Forelimb muscle (tissue), 1 donor: Measurements from ENCODE around the gene TBRG4. TPM values are rescaled to one million over a fixed set of nuclear protein-coding genes. Genes with fewer than 3 reads are reported as not detected.
"Not testable (repeated sequence)": the region's sequence is repeated elsewhere in the genome, so short reads cannot be mapped to it uniquely, and the experiment has no call there.

ENCODE experiments used
- DNase-seq: peaks from one replicate; pipeline ENCODE4 v3.0.0-alpha.2; 2013; ENCODE audit warnings: low read depth
- polyA plus RNA-seq: library from polyadenylated mRNA; unstranded; fragments of 120-200 nt; gene quantifications from one replicate; pipeline ENCODE4 v1.2.1, GENCODE V29; 2013; ENCODE audit not compliant: insufficient read length

TBRG4 gene
- polyA plus RNA-seq, 1 donor: 41.2 TPM

DNA sequence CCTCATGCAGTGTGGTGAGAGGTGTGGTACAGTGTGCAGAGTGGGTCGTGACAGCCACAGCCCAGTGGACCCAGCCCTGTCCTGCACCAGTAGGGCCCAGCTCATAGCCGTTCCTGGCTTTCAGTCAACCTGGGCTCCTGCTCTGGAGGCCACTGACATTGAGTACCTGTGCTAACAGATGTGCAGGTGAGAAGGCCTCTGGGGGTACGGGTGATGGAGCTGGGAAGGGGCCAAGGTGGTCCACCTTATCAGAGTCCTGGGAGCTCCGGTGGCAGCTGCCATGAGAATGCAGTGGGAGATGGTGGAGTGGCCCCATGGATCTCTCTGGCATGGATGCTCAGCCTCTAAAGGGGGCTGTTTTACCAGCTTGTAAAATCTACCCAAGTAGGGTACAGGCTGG is 6.1 kb upstream of the TBRG4 start:
- DNase-seq: no peak

DNA sequence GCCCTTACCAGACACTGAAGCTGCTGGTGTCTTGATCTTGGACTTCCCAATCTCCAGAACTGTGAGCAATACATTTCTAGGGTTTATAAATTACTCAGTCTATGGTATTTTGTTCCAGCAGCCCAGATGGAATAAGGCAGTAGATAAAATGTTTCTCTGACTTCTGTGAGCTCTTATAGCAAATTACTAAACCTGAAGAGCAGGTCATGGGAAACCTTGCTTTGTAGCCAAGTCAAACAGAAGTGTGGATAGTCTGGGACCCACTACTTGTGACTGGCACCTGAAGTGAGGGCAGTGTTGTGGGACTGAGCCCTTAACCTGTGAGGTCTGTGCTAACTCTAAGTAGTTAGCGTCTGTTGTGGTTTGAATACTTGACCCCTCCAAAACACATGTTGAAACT is 4.6 kb upstream of the TBRG4 start:
- no peak for DNase-seq

DNA sequence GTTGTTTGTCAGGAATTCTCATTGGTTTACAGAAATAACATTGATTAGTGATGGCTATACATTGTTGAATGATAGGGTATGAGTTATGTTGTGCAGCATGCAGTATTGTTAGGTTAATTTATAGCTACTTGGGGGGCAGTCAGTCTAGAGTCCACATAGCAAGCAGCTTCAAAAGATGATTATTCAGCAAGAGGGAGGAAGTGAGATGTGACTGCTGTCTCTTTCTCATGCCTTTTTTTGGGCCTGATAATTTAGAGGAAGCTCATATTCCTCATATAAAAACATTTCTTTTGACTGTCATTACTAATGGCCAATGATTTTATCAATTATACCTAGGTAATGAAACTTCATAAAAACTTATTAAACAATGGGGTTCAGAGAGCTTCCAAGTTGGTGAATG is 3.4 kb upstream of the TBRG4 start:
- no peak for DNase-seq

DNA sequence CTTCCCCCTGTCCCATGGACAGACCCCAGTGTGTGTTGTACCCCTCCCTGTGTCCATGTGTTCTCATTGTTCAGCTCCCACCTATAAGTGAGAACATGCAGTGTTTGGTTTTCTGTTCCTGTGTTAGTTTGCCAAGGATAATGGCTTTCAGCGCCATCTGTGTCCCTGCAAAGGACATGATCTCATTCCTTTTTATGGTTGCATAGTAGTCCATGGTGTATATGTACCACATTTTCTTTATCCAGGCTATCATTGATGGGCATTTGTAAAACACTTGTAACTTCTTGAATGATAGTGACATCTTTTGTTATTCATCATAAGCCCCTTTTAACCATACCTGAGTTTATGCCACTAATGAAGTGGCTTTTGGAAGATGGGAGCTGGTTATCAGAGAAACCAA is 2.8 kb upstream of the TBRG4 start:
- not testable (repeated sequence) for DNase-seq

DNA sequence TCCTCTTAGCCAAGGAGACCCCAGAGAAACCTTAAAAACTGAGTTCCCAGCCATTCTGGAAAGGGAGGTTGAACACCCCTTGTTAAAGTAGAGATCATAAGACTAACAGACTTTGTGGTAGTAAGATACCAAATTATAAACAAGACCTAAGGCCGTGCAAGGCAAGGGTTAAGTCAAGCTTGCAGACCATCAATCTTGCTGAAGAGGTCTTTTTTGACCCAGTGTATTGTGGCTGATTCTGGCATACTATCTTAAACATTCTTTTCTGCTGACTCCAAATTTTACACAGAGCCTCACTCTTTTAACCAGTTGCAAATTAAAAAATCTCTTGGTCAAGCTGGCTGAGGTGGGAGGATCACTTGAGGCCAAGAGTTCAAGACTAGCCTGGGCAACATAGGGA is 1.2 kb upstream of the TBRG4 start:
- no peak for DNase-seq

DNA sequence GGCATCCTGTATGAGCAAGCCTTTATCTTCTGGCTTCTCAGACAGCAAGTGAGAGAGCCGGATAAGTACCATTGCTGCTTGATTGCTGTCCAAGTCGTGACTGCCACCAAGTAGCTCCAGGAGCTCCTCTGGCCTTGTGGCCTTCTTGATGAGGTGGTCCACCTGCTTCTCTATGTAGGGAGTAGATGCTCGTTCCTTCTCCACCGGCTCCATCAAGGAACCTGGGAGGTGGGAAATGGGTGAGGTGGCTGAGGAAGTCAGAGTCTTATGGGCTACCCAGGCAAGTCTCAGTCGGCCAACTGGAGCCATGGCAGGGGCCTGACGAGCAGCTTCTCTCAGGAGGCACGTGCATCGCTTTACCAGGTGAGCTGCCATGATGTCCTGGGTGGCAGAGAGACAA is 2.6 kb downstream of the TBRG4 start:
- no peak for DNase-seq

DNA sequence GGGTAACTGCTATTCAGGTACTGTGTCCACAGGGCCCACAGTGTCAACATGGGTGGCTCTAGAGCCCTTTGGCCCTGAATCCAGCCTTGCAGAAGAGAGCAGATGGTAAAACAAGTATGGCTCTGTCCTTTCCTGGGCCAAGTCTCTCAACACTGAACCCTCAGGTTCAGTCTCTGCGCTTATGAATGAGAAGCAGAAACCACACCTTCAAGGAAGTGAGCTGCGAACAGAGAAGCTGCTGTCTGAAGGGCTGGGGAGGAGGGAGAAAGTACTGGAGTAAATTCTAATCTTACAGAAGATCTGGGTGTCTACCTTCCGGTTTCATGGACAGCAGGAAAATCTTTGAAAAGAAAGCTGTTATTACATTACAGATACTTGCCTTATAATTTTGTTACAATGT is 4.1 kb downstream of the TBRG4 start:
- no peak for DNase-seq

DNA sequence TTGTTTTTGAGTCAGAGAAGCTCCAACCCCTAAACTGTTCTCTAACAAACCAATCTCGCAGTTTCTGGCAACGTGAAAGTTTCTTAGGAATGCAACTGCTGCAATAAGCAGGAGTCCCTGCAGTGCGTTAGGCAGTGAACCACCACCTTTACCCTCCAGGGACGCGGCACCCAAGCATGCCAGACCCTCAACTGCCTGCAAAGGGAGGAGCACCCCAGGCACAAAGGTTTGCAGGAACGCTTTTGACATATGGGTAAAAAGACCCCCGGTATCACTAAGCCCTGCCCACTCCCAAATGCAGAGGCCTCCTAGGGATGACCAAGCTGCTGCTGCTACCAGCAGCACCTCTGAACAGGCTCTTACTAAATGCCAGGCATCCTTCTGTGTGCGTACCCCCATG is 4.7 kb downstream of the TBRG4 start:
- no peak for DNase-seq

DNA sequence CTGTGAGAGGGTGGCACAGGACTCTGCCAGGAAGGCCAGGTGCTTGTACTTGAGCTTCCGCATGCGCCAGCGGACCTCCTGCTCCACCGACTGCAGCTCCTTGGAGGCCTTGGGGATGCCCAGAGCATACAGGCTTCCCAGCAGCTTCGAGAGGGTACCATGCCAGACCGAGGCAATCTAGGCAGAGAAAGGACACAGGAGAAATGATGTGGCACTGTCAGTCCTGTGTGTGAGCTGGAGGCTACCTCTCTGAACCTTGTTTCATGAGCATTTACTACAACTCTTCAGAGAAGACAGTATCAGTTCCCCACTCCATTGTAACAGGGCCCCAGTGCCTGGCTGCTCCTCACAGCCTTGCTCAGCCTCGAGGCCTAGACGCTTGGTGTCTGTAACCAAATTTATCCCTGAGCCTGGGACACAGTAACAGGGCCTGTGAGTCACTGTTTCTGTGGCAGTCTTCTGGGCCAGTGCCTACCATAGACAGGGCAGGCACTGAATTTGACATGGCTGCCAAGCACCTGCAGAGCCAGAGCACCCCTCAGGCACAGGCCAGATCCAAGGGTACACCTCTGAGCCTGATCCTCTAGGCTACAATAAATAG is 5.8 kb downstream of the TBRG4 start:
- no peak for DNase-seq

DNA sequence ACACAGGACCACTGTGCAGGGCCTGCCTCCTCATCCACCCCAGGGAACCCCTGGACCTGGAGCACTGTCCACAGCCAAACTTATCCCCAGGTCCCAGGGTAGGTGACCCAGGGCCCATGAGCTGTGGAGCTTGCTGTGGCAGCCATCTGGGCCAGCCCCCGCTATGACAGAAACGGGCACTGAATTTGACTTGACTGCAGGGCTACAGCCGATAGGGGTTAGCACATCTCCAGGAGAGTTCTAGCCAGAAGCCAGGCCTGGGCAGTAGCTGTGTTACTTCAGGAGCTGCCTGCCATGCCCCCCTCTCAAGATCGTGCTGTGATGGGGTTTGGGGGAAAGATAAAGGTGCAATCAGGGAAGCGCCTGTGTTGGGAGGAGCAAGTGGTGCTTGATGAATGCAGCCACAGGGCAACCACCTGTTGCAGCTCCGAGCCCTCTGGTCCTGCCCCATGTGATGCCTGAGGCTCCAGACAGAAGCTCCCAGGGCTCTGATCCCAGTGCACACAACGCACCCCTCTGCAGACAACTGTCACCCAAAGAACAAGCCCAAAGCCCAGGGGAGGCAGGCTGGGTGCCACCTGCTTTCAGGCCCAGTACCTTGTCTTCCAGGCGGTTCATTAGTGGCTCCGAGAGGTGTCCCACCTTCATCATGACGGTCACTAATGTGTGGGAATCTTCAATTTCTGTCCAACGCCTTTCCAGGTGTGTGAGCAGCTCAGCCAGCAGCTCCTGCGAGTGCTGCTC is 6.5 kb downstream of the TBRG4 start:
- DNase-seq: no peak

DNA sequence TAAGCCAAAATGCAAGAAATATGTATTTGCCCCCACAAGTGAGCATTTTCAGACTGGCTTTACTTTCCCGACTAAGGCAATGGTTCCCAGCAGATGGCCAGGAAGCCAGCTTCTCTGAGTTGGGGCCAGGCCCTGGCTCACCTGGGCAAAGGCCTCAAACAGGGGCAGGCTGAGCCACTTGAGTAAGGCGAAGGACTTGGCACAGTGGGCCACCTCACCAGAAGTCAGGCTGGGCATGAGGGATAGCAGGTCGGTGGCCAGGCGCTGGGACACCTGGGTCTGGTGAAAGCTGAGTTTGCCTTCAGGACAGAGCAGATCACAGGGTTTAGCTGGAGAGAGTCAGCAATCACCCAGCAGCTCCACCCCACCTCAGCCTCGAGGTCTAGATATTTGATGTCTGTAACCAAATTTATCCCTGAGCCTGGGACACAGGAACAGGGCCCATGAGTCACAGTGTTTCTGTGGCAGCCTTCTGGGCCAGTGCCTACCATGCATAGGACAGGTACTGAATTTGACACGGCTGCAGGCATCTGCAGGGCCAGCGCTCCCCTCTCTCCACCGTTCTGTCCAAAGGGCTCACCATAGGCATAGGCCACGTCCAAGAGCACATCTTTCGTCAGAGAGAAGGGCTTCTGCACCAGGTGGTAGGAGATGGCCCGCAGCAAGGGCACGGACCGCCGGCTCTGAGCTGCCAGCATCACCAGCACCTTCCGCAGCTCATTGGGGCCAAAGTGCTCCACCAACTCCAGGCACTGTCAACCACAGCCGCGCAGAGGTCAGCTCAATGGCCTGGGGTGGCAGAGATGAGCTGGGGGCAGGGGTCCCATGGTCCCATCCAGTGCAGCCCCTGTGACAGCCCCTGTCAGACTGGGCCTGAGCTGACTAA is 7.3 kb downstream of the TBRG4 start:
- DNase-seq: no peak

DNA sequence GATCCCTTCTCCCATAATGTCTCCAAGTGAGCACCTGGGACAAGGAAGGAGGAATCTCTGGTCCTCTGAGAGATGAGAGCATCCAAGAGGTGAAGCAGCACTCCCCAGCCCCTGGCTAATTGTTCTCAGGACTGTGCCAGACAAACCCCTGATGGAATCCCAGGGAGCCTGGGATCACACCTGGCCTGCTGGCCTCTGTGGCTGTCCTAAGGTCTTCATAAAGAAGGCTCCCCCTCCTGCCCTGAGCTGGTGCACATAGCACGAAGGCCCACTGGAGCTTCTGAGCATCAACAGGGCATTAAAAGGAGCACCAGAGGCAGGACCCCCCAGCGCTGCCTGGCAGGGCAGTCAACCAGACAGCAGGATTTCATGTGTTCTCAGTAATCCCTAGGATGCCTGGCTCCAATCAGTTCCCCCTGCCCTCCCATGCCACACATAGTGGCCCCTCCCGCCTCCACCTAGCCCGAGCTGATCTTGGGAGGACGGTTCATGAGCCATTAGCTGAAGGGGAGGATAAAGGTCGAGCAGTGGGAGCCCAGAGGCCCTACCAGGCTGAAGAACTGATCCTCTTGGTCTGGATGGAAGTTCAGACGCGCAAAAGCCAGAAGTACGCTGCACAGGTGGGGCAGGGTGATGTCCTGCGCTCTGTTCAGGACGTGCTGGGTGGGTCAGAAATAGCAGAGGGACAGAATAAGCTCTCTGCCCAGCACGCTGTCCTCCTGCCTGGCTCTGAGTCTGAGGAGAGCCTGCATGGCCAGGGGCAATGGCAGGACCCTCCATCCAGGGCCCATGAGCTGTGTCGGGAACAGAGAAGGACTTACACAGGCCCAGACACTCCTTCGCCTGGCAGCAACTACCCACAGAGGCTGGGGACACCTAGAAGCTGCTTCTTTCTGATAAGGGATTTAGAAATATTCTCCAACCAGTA is 8.4 kb downstream of the TBRG4 start:
- no peak for DNase-seq

DNA sequence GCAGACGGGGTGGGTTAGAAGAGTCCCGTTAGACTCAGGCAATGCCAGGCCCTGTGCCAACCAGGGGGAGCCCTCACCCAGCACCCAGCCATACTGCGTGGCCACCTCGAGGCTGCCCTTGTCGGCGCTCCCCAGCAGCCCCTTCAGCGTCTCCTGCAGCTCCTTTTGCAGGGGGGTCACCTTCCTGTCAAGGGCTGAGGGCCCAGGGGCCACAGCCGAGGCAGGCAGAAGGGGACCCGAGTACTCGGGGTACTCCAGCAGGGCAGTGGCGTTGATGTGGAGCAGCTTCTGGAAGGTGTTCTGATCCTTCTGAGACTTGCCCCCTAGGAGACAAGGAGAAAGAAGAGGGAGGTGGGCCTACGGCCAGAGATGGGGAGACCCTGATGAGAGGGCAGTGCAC is 9.7 kb downstream of the TBRG4 start:
- DNase-seq: no peak

DNA sequence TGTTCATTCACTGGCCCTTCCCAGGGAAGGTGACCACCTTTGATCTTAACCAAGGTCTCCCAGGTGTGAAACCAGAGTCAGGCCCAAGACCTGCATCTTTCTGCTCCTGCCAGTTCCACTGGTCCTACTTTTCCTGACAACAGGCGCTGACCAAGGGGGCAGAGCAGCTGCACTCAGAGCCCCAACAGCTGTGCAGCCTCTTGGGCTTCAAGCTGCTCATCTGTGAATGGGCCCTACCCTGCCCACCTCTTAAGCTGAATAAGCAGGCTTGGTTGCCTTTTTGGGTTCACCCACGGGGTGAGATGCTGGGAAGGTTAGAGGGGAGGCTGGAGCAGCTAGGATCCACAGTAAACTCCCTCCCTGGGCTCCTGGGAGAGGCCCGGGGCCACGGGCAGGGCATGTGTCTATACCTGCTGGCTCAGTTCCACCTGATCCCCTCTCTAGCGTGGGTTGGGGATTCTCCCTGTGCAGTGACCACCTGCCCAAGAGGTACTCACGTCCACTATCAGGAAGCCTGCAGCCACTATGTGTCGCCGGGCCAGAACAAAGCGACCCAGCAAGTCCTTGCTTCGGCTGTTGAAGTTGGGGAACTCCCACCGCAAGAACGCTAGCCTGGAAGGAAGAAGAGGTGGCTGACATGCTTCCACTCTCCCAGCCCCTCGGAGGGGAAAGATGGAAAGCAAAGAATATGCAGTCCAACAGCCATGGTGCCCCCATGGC is 10.6 kb downstream of the TBRG4 start:
- DNase-seq: no peak

DNA sequence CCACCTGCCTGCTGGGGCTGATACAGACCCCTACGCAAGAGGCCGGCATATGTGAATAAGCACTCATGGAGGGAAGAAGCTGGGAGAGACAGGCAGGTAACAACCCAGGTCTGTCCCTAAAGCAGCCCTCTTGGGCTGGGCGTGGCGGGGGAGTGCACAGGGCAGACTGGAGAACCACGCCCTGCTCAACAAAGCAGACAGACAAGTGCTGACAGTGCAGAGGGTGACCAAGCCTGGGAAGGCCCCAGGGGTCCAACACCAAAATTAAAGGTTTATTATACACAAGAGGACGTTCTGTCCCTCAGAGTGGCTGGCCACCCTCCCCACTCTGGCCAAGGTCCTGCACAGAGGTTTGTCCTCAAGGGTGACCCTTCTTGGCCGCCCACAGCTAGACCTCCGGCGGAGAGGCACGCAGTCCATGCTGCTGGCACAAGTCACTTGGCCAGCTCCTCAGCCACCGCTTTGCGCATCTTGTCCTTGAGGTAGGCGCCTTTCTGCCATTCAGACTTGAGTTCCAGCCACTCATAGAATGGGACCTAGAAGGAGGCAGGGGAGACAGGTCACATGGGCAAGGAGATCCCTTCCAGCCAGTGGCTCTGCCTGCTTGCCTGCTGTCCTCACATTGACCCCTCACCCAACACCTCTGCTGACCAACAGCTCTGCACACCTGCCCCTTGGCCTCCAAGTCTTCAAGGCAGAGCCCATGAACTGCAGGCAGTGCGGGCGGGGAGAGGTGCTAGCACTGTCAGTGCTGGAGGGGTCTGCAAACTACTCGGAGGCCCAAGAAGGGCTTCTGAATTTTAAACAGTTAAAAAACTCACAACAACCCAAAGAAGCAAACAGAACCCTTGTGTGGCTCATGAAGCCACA is 11.4 kb downstream of the TBRG4 start:
- DNase-seq: no peak

DNA sequence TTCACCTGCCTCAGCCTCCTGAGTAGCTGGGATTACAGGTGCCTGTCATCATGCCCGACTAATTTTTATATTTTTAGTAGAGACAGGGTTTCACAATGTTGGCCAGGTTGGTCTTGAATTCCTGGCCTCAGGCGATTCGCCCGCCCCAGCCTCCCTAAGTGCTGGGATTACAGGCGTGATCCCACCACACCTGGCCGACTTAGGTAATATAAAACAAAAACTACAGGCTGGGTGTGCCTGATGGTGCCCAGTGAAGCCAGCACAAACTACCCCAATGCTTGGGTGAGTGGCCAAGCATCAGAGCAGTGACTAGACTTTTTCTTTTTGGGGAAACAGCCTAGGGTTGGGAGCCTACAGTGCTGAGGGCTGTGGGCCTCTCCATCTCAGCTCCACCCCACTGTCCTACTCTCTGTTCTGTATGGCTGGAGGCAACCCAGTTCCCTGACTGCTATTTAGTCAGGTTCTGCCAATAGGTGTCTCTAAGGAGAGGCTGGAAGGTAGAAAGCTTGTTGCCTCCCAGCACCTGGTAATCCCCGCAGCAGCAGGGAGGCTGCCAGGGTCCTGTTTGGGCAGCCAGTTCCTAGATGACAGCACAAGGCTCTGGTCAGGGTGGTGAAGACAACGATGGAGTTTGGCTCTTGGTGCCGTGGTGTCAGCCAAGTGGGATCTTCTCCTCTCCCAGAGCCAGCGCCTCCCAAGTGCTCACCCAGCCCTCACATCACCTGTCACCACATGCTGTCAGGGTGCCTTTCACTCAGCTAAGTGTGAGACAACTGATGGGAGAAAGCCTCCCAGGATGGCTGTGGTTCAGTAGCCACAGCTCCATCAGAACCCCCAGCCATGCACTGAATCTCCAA is 12.3 kb downstream of the TBRG4 start:
- no peak for DNase-seq

DNA sequence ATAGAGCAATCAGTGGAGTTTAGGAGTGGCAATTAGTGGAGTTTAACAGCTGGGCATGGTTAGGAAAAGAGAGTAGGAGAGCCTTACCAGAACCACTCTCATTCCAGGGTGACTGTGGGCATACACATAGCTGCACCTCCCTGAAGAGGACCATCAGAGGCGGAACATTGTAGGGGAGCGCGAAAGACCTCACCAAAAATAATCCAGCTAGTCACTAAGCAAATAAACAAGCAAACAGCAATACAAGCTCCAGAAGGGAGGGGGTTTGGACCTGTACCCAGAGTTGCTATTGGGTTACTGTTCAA is 18.6 kb downstream of the TBRG4 start:
- no peak for DNase-seq

DNA sequence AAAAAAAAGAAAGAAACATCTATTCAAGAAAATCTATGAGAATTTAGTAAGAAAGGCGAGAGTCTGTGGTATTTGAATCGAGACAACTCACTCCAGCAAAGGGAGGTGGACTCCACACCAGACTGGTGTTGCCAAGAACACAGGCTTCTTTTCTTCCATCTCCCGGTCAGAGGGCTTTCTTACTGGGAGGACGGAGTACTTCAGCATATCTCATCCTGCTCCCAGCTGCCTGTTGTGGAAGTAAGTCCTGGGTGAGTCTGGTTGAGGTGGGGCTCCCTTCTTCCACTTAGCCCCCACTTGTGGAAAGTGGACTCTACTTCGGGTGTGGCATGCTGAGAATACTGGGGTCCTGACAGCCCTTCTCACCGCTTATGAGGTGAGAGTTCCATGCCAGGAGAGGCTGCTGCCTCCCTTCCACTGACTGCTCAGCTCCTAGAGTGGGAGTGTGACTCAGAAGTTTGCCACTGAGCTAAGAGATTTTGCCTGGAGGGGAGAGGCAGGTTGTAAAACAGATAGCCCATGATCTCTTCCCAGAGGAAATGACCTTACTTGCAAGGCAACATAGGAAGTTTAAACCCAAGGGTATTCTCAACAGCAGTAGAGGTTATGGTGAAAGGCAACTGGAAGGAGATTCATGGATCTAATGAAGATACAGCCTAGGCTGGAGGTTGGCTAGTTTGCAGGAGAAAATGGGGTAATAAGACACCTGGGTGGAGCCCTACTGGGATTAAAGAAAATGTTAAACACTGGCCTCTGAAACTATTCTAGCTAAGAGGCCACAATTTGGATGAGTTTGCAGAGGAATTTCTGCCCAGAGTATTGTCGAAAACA is 19.2 kb downstream of the TBRG4 start:
- DNase-seq: no peak
